Measurements from ENCODE around the gene MTPN. TPM values are rescaled to one million over a fixed set of nuclear protein-coding genes. Genes with fewer than 3 reads are reported as not detected.

The MTPN gene
- total RNA-seq, 1 donor from 2014 or later, result 67.9 TPM

- Histone ChIP-seq H3K4me1 (peaks cover 26% of the 10 kb centered on the region), H3K9me3 (replicated peaks) (no peaks in the 10 kb centered on the region), H3K36me3 (no peaks in the 10 kb centered on the region), H3K27me3 (ENCODE audit: low read depth) (no peaks in the 10 kb centered on the region), H3K4me3 (no peak overlapping the region), H3K27ac (replicated peaks) (peak overlapping the region; percentile 48)
- intact Hi-C loops (cut with micrococcal nuclease), result no loop called here
- peak; percentile 55 for DNase-seq
- no peak for TF ChIP-seq CTCF (IDR thresholded peaks at IDR 0.05; ENCODE audit: borderline replicate concordance)
Observed at GRCh38 chr7:135911099-135911498, 66.1 kb downstream of the MTPN start.

- TF ChIP-seq CTCF (IDR thresholded peaks at IDR 0.05; ENCODE audit: borderline replicate concordance), result no peak
- intact Hi-C loops (cut with micrococcal nuclease), result no loop called here
- no peaks in the 10 kb centered on the region for H3K9me3 ChIP-seq (replicated peaks)
- no peaks in the 10 kb centered on the region for H3K27me3 ChIP-seq (ENCODE audit: low read depth)
- peak overlapping the region; percentile 48 for H3K27ac ChIP-seq (replicated peaks)
- H3K4me1 ChIP-seq, result peaks cover 26% of the 10 kb centered on the region
- no peak for DNase-seq
- no peaks in the 10 kb centered on the region for H3K36me3 ChIP-seq
- H3K4me3 ChIP-seq, result no peak overlapping the region
Observed at GRCh38 chr7:135910393-135911036, 66.6 kb downstream of the MTPN start.

DNA sequence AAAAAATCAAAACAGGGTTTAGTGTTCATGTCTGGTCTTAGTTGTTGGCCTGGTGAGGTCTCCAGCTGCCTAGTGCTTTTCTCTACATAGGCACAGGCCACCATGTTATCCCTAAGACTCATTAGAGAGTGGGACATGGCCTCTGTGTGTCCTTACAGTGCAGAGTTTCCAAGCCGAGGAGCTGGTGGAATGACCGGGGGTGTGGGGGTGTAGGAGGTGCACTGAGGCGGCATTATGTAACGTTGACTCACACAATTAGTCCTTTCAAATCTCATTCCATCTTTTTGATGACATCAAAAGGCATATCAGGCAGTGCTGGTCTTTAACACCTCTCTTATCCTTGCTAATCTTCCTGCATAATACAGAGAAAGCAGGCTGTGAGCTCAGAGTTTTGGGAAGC lies 71.3 kb downstream of the MTPN start:
- no peaks in the 10 kb centered on the region for H3K36me3 ChIP-seq
- H3K27ac ChIP-seq (replicated peaks), result no peak overlapping the region
- H3K27me3 ChIP-seq (ENCODE audit: low read depth), result no peaks in the 10 kb centered on the region
- H3K4me1 ChIP-seq, result peaks cover 6% of the 10 kb centered on the region
- no peak overlapping the region for H3K4me3 ChIP-seq
- TF ChIP-seq CTCF (IDR thresholded peaks at IDR 0.05; ENCODE audit: borderline replicate concordance), result no peak
- intact Hi-C loops (cut with micrococcal nuclease), result no loop called here
- H3K9me3 ChIP-seq (replicated peaks), result no peaks in the 10 kb centered on the region
- DNase-seq, result no peak

- H3K36me3 ChIP-seq, result no peaks in the 10 kb centered on the region
- no peaks in the 10 kb centered on the region for H3K9me3 ChIP-seq (replicated peaks)
- no peaks in the 10 kb centered on the region for H3K27me3 ChIP-seq (ENCODE audit: low read depth)
- H3K4me1 ChIP-seq, result peaks cover 1% of the 10 kb centered on the region
- DNase-seq, result no peak
- no peak for TF ChIP-seq CTCF (IDR thresholded peaks at IDR 0.05; ENCODE audit: borderline replicate concordance)
- H3K4me3 ChIP-seq, result no peak overlapping the region
- intact Hi-C loops (cut with micrococcal nuclease), result no loop called here
- no peak overlapping the region for H3K27ac ChIP-seq (replicated peaks)
Observed at GRCh38 chr7:135905355-135905754, 71.8 kb downstream of the MTPN start.

DNA sequence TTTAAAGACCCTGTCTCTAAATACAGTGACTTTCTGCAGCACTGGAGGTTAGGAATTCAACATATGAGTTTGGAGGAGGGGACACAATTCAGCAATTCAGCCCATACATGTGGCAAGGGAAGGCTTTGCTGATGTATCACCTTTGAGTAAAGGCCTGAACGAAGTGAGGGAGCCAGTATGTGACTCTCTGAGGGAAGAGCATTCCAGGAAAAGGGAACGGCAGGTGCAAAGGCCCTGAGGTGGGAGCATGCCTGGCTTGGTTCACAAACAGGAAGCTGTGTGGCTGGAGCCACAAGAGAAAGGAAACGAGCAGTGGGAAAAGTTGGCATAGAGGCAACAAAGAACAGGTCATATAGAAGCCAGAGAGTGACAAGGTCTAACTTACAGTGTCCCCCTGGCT lies 72.9 kb downstream of the MTPN start:
- no peak overlapping the region for H3K4me3 ChIP-seq
- no peaks in the 10 kb centered on the region for H3K36me3 ChIP-seq
- intact Hi-C loops (cut with micrococcal nuclease), result no loop called here
- no peak overlapping the region for H3K27ac ChIP-seq (replicated peaks)
- DNase-seq, result no peak
- no peaks in the 10 kb centered on the region for H3K4me1 ChIP-seq
- no peak for TF ChIP-seq CTCF (IDR thresholded peaks at IDR 0.05; ENCODE audit: borderline replicate concordance)
- H3K27me3 ChIP-seq (ENCODE audit: low read depth), result no peaks in the 10 kb centered on the region
- H3K9me3 ChIP-seq (replicated peaks), result no peaks in the 10 kb centered on the region
